ENCODE results near the gene ARL8B. TPM values are rescaled to one million over a fixed set of nuclear protein-coding genes. Genes with fewer than 3 reads are reported as not detected.

Gene ARL8B
- total RNA-seq, 1 donor from 2014 or later: 66.7 TPM

- H3K9me3 ChIP-seq (replicated peaks): no peaks in the 10 kb centered on the region
- H3K4me3 ChIP-seq: no peak overlapping the region
- TF ChIP-seq, protein P1, sequence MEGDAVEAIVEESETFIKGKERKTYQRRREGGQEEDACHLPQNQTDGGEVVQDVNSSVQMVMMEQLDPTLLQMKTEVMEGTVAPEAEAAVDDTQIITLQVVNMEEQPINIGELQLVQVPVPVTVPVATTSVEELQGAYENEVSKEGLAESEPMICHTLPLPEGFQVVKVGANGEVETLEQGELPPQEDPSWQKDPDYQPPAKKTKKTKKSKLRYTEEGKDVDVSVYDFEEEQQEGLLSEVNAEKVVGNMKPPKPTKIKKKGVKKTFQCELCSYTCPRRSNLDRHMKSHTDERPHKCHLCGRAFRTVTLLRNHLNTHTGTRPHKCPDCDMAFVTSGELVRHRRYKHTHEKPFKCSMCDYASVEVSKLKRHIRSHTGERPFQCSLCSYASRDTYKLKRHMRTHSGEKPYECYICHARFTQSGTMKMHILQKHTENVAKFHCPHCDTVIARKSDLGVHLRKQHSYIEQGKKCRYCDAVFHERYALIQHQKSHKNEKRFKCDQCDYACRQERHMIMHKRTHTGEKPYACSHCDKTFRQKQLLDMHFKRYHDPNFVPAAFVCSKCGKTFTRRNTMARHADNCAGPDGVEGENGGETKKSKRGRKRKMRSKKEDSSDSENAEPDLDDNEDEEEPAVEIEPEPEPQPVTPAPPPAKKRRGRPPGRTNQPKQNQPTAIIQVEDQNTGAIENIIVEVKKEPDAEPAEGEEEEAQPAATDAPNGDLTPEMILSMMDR (IDR thresholded peaks at IDR 0.05; ENCODE audit: borderline replicate concordance): no peak
- intact Hi-C loops (cut with micrococcal nuclease): no loop called here
- H3K36me3 ChIP-seq: no peaks in the 10 kb centered on the region
- H3K27ac ChIP-seq (replicated peaks): no peak overlapping the region
- H3K27me3 ChIP-seq (ENCODE audit: low read depth): peaks cover 11% of the 10 kb centered on the region
- peaks cover 10% of the 10 kb centered on the region for H3K4me1 ChIP-seq
- no peak for DNase-seq
Observed at GRCh38 chr3:5093731-5094130, 28.4 kb upstream of the ARL8B start.

GRCh38 chr3:5095886-5096285 lies 26.2 kb upstream of the ARL8B start:
- intact Hi-C loops (cut with micrococcal nuclease): no loop called here
- peak overlapping the region; percentile 57 for H3K4me3 ChIP-seq
- peak overlapping the region; percentile 27 for H3K27ac ChIP-seq (replicated peaks)
- TF ChIP-seq, protein P1 (IDR thresholded peaks at IDR 0.05; ENCODE audit: borderline replicate concordance): peak; percentile 18
- H3K27me3 ChIP-seq (ENCODE audit: low read depth): peaks cover 8% of the 10 kb centered on the region
- no peaks in the 10 kb centered on the region for H3K9me3 ChIP-seq (replicated peaks)
- peaks cover 10% of the 10 kb centered on the region for H3K4me1 ChIP-seq
- peak; percentile 51 for DNase-seq
- no peaks in the 10 kb centered on the region for H3K36me3 ChIP-seq

DNA sequence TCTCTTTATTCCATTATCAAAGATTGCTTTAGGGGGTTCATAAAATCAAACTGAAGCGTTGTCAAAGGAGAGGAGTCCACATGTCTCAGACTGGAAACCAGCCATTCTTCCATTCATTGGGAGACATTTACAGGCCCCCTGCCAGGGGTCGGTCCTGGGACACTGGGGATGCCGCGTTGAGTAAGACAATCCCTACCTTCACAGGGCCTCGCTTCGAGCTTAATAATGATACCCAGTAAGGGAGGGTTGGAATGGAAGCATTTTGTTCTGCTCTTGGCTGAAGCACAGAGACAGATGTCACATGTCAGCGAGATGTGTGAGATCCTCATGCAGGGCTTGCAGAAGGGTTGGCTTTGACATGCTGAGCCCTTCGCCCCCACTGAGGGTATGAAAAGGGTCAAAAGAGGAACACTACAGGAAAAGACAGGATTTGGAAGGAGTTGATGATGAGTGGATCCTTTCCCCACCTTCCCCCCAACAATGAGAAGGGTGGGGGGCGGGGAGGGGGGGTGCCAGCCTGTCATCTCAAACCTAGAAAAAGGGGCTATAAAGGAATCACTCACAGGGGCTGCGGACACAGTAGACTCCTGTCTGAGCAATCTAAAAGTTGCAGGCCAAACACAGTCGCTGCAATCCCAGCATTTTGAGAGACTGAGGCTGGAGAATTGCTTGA lies 25.6 kb upstream of the ARL8B start:
- H3K4me3 ChIP-seq: peak overlapping the region; percentile 57
- H3K27me3 ChIP-seq (ENCODE audit: low read depth): peaks cover 2% of the 10 kb centered on the region
- H3K27ac ChIP-seq (replicated peaks): peak overlapping the region; percentile 27
- TF ChIP-seq, protein P1 (IDR thresholded peaks at IDR 0.05; ENCODE audit: borderline replicate concordance): no peak
- H3K36me3 ChIP-seq: no peaks in the 10 kb centered on the region
- intact Hi-C loops (cut with micrococcal nuclease): no loop called here
- no peak for DNase-seq
- H3K9me3 ChIP-seq (replicated peaks): no peaks in the 10 kb centered on the region
- H3K4me1 ChIP-seq: peaks cover 10% of the 10 kb centered on the region

GRCh38 chr3:5098346-5098745 lies 23.7 kb upstream of the ARL8B start:
- H3K4me3 ChIP-seq: no peak overlapping the region
- no peak for DNase-seq
- TF ChIP-seq, protein P1 (IDR thresholded peaks at IDR 0.05; ENCODE audit: borderline replicate concordance): no peak
- H3K4me1 ChIP-seq: peaks cover 10% of the 10 kb centered on the region
- no peak overlapping the region for H3K27ac ChIP-seq (replicated peaks)
- no peaks in the 10 kb centered on the region for H3K27me3 ChIP-seq (ENCODE audit: low read depth)
- no peaks in the 10 kb centered on the region for H3K36me3 ChIP-seq
- no peaks in the 10 kb centered on the region for H3K9me3 ChIP-seq (replicated peaks)
- intact Hi-C loops (cut with micrococcal nuclease): no loop called here

- Histone ChIP-seq H3K27ac (replicated peaks) (no peak overlapping the region), H3K4me1 (no peaks in the 10 kb centered on the region), H3K9me3 (replicated peaks) (no peaks in the 10 kb centered on the region), H3K36me3 (no peaks in the 10 kb centered on the region), H3K4me3 (no peak overlapping the region), H3K27me3 (ENCODE audit: low read depth) (no peaks in the 10 kb centered on the region)
- TF ChIP-seq, protein P1 (IDR thresholded peaks at IDR 0.05; ENCODE audit: borderline replicate concordance): no peak
- DNase-seq: no peak
- intact Hi-C loops (cut with micrococcal nuclease): no loop called here
Observed at GRCh38 chr3:5102532-5102931, 19.6 kb upstream of the ARL8B start.

Measured in left ventricle myocardium inferior (tissue), 1 donor.